OCI-M2 (cell line): ENCODE measurements around the gene TGM6.

ENCODE experiments used
- DNase-seq: peaks from one replicate; lab custom pipeline; 2025; ENCODE audit not compliant: unreplicated experiment; lab: John Stamatoyannopoulos, UW

Gene TGM6

GRCh38 chr20:2380601-2381000 lies at the start of gene TGM6:
Gene TGM6, plus strand, starts transcription at chr20:2380901. Its CDS starts 68 bp downstream, at chr20:2380969.
- no peak for DNase-seq

DNA sequence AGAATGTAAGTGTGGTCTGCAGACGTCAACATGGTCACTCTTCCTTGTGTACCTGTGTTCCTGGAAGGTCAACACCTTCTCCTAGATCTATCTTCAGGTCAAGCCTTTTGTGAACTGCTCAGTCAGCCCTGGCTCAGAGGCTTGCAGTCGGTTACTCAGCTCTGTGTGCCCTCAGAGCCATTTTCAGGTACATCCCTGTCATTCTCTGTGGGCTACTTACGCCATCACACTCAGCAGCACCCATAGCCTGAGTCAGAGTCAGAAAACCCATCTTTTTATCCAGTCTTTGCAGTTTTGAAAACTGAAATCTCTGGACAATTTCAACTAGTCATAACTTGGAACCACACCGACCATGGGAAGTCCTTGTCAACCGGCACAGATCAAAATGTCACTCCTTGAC lies 49.6 kb upstream of the TGM6 start:
- no peak for DNase-seq

DNA sequence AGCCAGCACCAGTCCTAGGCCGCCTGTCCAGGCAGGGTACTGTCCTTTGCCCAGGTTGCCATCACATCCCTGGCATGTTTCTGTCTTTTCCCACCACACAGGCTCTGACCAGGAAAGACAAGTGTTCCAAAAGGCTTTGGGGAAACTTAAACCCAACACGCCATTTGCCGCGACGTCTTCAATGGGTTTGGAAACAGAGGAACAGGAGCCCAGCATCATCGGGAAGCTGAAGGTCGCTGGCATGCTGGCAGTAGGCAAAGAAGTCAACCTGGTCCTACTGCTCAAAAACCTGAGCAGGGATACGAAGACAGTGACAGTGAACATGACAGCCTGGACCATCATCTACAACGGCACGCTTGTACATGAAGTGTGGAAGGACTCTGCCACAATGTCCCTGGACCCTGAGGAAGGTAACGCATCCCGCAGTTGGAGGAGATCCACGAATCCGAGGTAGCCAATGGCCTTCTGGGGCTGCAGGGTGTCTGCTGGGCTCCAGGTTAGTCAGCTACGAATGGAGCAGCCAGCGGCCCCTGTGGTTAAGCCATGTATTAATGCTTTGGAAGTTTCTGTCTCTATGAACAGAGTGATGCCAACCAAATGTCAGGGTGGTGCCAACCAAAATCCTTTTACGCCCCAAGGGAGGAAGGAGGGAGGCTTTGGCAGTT lies 48.7 kb upstream of the TGM6 start:
- no peak for DNase-seq

DNA sequence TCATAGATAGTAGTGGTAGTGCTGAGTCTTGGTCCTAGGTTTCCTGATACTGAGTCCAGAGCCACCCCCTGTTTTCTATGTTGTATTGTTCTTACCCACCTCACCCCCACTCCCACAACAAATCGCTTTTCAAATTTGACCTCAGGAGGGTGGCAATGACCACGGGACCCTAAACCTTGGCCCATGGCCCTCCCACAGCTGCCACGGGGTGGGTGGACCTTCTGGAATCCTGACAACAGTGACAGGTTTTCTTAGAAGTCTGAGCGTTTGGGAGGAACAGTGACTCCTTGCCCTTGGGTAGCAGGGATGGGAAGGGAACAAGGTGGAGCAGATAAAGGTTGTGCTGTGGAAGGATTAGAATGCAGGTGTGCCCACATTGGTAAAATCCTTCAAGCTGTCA lies 48.0 kb upstream of the TGM6 start:
- no peak for DNase-seq

- DNase-seq, result no peak
These were observed 46.9 kb upstream of the TGM6 start for GRCh38 chr20:2333821-2334220.

DNA sequence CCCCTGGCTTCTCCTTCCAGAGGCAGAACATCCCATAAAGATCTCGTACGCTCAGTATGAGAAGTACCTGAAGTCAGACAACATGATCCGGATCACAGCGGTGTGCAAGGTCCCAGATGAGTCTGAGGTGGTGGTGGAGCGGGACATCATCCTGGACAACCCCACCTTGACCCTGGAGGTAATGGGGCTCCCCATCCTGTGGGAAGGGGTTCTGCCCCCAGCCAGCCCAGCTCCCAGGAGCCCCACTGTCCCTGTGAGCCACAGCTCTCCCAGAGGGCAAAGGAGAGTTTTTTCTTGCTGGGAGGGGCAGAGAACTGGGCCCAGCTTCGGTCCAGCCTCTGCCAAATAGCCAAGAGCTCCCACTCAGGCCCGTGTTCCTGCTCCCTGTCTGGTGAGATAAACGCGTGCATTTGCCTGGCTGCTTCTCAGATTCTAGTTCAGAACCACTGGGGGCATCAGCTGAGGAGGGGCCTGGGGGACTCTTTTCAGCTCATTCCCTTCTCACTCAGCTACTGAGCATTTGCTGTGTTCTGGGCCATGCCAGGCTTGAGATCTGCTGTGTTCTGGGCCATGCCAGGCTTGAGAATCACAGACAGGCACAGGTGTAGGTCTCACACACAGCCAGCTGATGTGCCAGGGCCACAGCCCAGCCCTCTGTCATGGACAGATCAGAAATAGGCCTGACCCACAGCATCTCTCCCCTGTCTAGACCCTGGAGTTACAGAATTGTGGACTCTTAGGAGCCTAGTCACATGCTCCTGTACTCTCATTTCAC lies 45.4 kb upstream of the TGM6 start:
- no peak for DNase-seq

DNA sequence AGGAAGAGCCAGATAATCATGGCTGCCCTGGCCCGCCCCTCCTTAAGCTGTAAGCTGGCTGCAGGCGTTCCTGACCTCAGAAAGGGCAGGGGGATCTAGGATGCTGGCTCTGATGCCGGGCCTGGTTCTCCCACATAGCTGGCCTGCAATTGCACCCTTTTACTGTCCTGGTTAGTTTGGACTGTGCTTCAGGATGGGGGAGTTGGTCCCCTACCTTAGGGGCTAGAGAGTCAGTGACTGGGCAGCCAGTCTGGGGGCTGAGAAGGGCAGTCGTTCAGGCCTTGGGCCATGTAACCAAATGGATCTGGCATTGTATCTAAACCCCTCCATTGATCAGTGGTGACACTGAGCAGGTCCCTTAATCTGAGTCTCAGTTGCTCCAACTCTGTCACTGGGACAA lies 44.2 kb upstream of the TGM6 start:
- no peak for DNase-seq

DNA sequence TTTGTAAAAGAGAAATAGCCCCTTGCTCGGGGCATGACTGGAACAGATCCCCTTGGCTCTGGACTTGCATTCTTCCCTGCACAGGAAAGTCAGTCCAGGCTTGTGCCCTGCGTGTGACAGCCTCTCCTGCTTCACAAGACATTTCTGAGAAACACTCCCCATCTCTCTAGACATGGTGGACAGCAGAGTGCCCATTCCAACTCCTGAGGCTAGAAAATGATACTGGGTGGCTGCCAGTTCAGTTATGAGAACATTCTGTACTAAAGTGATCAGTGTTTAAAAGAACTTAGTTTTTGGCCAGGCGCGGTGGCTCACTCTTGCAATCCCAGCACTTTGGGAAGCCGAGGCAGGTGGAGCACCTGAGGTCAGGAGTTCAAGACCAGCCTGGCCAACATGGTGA lies 43.6 kb upstream of the TGM6 start:
- DNase-seq, result no peak

DNA sequence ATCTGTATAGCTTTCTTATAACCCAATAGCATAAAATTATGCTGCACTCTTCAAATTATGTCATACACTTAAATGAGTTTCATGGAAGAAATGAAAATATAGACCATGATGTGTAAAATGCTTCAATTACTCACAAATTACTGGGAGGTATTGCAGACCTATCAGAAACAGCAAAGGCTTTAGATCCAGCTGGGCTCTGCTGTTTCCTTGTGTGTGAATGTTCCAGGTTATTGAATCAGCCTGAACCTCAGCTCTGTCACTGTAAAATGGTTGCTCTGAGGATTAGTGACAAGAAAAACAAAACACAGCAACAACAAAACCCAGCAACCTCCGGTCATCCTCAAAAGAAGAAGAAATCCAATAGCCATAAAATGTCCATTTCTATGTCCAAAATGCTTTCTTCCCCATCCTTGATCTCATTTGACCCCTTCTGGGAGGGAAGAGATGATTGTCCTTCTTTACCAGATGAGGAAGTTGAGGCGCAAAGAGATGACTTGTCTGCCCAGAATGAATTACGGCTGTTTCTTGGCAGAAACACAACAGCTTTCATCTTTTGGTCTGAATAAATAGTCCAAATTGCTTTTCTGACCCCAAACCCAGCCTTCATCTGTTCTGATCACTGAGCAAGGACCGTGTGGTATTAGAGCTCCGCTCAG lies 42.2 kb upstream of the TGM6 start:
- DNase-seq, result no peak

GRCh38 chr20:2340136-2340535 lies 40.6 kb upstream of the TGM6 start:
- DNase-seq, result no peak

- DNase-seq, result no peak
These were observed 39.9 kb upstream of the TGM6 start for GRCh38 chr20:2340823-2341222.

GRCh38 chr20:2341336-2341735 lies 39.4 kb upstream of the TGM6 start:
- DNase-seq, result no peak

DNA sequence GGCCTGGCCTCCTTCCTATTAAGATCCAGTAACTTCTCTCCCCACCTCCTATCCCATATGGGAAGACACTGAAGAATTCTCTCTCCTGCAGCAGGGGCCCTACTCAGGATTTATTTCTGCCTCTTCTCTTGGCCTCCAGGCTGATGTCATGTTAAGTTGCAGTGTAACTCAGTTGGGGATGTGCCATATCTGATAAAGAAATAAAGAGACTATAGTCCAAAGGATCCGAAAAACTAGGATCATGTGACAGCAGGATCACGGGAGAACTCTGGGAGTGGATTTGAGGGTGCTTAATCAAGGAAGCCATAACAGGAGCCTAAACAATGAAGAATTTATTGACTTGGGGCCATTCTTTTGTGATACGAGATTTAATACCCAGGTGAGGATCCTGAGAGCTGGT lies 38.5 kb upstream of the TGM6 start:
- no peak for DNase-seq

DNA sequence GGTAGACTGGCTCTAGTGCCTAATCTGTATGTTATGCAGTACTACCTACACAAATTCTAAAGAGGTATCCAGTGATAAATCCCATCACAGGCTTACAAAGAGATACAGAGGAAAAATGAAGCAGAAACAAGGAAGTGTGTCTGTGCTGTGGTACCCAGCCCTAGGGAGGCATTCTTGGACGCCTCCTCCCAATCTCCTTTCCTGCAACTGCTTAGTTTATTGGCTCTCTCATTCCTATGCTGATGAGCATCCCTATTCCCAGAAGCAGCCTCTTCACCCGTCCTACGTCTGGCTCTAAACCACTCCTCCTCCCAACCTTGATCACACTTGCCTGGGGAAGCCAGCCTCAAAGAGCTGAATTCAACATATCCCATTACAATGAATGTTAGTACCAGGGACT lies 34.5 kb upstream of the TGM6 start:
- no peak for DNase-seq

DNA sequence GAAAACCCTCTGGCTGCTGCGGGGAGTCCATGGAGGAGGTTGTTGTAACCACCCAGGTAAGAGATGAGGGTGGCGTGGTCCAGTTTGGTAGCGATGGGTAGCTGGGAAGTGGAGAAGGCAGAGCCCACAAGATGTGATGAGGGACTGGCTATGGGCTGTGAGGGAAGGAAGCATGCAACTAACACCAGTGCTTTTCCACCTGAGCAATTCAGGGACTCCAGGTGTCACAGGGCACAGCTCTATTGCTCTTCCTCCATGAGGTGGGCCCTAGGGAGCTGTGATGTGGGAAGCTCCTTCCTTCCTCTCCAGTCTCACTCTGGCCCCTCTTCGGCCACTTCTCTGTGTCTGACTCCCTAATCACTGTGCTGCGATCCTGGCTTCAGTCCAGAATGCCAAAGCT lies 32.4 kb upstream of the TGM6 start:
- no peak for DNase-seq

DNA sequence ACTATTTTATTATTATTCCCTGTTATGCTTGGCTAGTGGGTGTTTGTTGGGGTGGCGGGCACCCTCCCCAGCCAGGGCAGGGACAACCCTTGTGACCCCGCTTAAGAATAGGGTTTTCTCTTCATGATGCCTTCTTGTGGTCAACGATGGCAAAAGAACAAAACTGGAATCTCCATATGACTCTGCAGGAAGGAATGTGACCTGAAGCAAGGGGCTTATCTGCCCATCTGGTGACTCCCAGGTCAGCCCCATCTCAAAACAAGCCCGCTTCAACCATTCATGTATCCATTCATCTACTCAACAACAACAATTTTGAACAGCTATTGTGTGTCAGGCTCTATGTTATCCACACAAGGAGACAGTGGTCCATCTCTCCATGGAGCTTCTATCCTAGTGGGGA lies 30.9 kb upstream of the TGM6 start:
- DNase-seq, result no peak

DNA sequence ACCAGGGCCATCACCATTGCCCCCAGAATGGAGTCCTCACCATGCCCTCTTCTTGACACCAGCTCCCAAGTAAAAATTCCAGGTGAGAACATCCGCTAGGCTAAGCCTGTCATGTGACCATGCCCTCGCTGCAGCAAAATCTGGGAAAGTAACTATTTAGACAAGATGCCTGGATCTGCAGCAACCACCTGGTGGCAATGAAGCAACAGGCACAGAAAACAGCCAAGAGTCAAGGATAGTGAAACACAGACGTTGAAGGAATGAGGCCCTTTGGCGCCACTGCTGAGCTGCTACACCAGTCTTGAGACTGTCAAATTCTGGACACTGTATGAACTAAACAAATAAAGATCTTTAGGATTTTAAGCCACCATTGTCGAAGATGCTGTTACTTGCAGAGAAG lies 30.1 kb upstream of the TGM6 start:
- DNase-seq, result no peak

GRCh38 chr20:2353231-2353630 lies 27.5 kb upstream of the TGM6 start:
- no peak for DNase-seq

DNA sequence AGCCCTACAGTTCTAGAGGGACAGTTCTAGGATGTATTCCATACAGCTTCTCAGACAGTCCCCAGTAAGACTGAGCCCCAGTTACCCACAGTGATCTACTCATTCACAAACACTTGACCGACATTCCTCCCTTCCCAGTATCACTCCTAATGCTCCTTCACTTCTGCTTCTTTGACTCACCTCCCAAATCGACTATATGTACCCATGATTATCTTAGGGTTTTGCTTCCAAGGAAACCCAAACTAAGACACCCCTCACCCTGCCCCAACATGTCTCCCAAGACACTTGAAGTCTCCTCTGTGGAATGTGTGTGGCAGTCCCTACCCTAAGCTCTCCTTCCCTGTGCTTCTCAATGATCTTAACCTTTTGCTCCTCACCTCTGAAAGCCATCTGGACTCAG lies 23.6 kb upstream of the TGM6 start:
- no peak for DNase-seq

- no peak for DNase-seq
These were observed 22.7 kb upstream of the TGM6 start for GRCh38 chr20:2358006-2358405.

DNA sequence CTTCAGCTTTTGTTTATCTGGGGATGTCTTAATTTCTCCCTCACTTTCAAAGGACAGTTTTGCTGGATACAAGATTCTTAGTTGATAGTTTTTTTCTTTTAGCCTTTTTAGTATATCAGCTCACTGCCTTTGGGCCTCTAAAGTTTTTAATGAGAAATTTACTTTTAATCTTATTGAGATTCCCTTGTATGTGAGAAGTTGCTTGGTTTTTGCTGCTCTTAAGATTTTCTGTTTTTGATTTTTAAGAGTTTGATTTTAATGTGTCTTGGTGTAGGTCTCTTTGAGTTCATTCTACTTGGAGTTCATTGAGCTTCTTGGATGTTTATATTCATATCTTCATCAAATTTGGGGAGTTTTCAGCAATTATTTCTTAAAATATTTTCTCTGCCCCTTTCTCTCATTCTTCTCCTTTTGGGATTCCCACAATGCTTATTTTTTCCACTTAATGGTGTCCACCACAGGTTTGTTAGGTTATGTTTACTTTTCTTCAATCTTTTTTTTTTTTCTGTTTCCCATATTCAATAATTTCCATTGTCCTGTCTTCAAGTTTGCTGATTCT lies 19.6 kb upstream of the TGM6 start:
- no peak for DNase-seq

GRCh38 chr20:2363187-2363586 lies 17.5 kb upstream of the TGM6 start:
- DNase-seq, result no peak
